B cell (primary cell): ENCODE results near the gene MYO6. TPM values are rescaled to one million over a fixed set of nuclear protein-coding genes. Genes with fewer than 3 reads are reported as not detected.

Experiments used
- ATAC-seq: fragments of 200-7000 bp; cut with Tn5 transposase; one replicate; pipeline ENCODE4 v1.10.0; 2021; ENCODE audit warnings: low read depth, mild to moderate bottlenecking, moderate number of reproducible peaks, moderate library complexity
- CTCF ChIA-PET: fragments of 350-600 bp; sonication (Branson Sonifier 250); formaldehyde crosslinking; loops from one replicate; lab custom pipeline; 2021; ENCODE audit warnings: antibody characterized with exemption, inconsistent platforms; lab: Charles Lee
- POLR2A ChIA-PET: fragments of 350-600 bp; sonication (Branson Sonifier 250); formaldehyde crosslinking; loops from one replicate; lab custom pipeline; 2021; ENCODE audit warnings: antibody characterized with exemption; lab: Charles Lee
- DNase-seq: peaks from one replicate; pipeline ENCODE4 v3.0.0; 2013
- H2AFZ ChIP-seq: 2 replicates; pipeline ENCODE4 v1.6.1; 2012; ENCODE audit warnings: mild to moderate bottlenecking, low read depth, low read length; ENCODE audit not compliant: insufficient read depth, poor library complexity, severe bottlenecking
- H3K27ac ChIP-seq, 2 donors: 1 replicate in 1 of 2; 2 replicates in 1 of 2; pipeline ENCODE4 v1.5.1; 2012 to 2013; ENCODE audit warnings: low read length in 2 of 2, mild to moderate bottlenecking in 2 of 2, moderate library complexity in 1 of 2
- H3K27me3 ChIP-seq, 4 experiments: fragments of 200-600 bp in 1 of 4; sonication (generic) in 1 of 4; replicated peaks in 1 of 4; 1 replicate in 2 of 4; 2 replicates in 2 of 4; pipeline versions ENCODE4 v1.6.1 to v1.7.0; 2013 to 2016; ENCODE audit warnings: low read length in 3 of 4, mild to moderate bottlenecking in 2 of 4, mixed read lengths in 1 of 4, moderate library complexity in 1 of 4; ENCODE audit not compliant: insufficient read depth in 4 of 4, control insufficient read depth in 3 of 4; ENCODE audit errors: control extremely low read depth in 1 of 4
- H3K36me3 ChIP-seq, 2 experiments: replicated peaks in 1 of 2; 1 replicate in 1 of 2; 2 replicates in 1 of 2; pipeline versions ENCODE4 v1.6.1 to v1.7.1; 2013; ENCODE audit warnings: low read length in 1 of 2; ENCODE audit not compliant: insufficient read depth in 2 of 2, control insufficient read depth in 1 of 2; ENCODE audit errors: control extremely low read depth in 1 of 2, extremely low read depth in 1 of 2
- H3K4me1 ChIP-seq, 2 donors: fragments of 200-600 bp in 1 of 2; sonication (generic) in 1 of 2; 1 replicate in 1 of 2; 2 replicates in 1 of 2; pipeline versions ENCODE4 v1.5.1 to v1.6.1; 2013 to 2017; ENCODE audit warnings: low read length in 2 of 2; ENCODE audit not compliant: control insufficient read depth in 2 of 2, insufficient read depth in 2 of 2
- H3K4me2 ChIP-seq: replicated peaks from 2 replicates; pipeline ENCODE3; 2012; ENCODE audit warnings: mild to moderate bottlenecking, low read depth, low read length; ENCODE audit not compliant: poor library complexity, severe bottlenecking
- H3K4me3 ChIP-seq, 5 experiments: fragments of 200-600 bp in 1 of 5; sonication (generic) in 1 of 5; 1 replicate in 3 of 5; 2 replicates in 2 of 5; pipeline versions ENCODE4 v1.5.1 to v1.7.0; 2011 to 2016; ENCODE audit warnings: low read length in 4 of 5, mild to moderate bottlenecking in 4 of 5, low read depth in 2 of 5, control low read depth in 1 of 5, moderate library complexity in 1 of 5; ENCODE audit not compliant: insufficient read depth in 1 of 5; ENCODE audit errors: control extremely low read depth in 1 of 5, extremely low read depth in 1 of 5
- H3K79me2 ChIP-seq: fragments of 200-600 bp; sonication (generic); one replicate; pipeline ENCODE4 v1.6.0; 2016; ENCODE audit warnings: low read length; ENCODE audit not compliant: control insufficient read depth, insufficient read depth
- H3K9ac ChIP-seq: fragments of 200-600 bp; sonication (generic); 2 replicates; pipeline ENCODE4 v1.6.1; 2017; ENCODE audit warnings: mild to moderate bottlenecking, low read length, moderate library complexity
- H3K9me3 ChIP-seq, 3 donors: one replicate each; pipeline versions ENCODE4 v1.6.1 to v1.7.1; 2013; ENCODE audit warnings: low read length in 2 of 3; ENCODE audit not compliant: control insufficient read depth in 2 of 3, insufficient read depth in 1 of 3; ENCODE audit errors: control extremely low read depth in 1 of 3
- H4K20me1 ChIP-seq: 2 replicates; pipeline ENCODE4 v1.6.0; 2012; ENCODE audit warnings: mild to moderate bottlenecking, low read length; ENCODE audit not compliant: insufficient read depth, control insufficient read depth, poor library complexity, severe bottlenecking
- H3K27ac Mint-ChIP-seq: one replicate; pipeline ENCODE4 v1.8.0; 2021; ENCODE audit warnings: mixed read lengths
- H3K27me3 Mint-ChIP-seq: one replicate; pipeline ENCODE4 v1.8.0; 2021; ENCODE audit warnings: mixed read lengths
- H3K4me1 Mint-ChIP-seq: one replicate; pipeline ENCODE4 v1.8.0; 2021; ENCODE audit warnings: mixed read lengths
- H3K4me3 Mint-ChIP-seq: one replicate; pipeline ENCODE4 v1.8.0; 2021; ENCODE audit warnings: mixed read lengths
- H3K9me3 Mint-ChIP-seq: one replicate; pipeline ENCODE4 v1.8.0; 2022; ENCODE audit warnings: mixed read lengths; ENCODE audit not compliant: insufficient read depth
- CTCF ChIP-seq: fragments of 200-600 bp; IDR thresholded peaks from one replicate; pipeline ENCODE4 v1.8.0; 2022; ENCODE audit warnings: antibody characterized with exemption, mild to moderate bottlenecking
- EZH2 ChIP-seq: IDR thresholded peaks from 2 replicates; pipeline ENCODE4 v1.6.1; 2012; ENCODE audit warnings: borderline replicate concordance, low read depth, mild to moderate bottlenecking, moderate library complexity, low read length; ENCODE audit not compliant: insufficient read depth, poor library complexity, severe bottlenecking
- WGBS: methylation state at CpG from one replicate; pipeline ENCODE4 v1.1.5; 2013; ENCODE audit warnings: missing lambda C conversion rate; ENCODE audit not compliant: insufficient coverage; 5-methylcytosine and 5-hydroxymethylcytosine counted together
- intact Hi-C: fragments of 100-400 bp; cut with micrococcal nuclease; formaldehyde crosslinking; loops from one replicate; pipeline ENCODE4 v1.10.0; 2022
- polyA plus RNA-seq: library from polyadenylated mRNA; depleted of rRNA; stranded (reverse); fragments of >200 nt; gene quantifications from 2 replicates; pipeline ENCODE4 v1.2.3, GENCODE V29; 2012
- total RNA-seq, 2 donors: library from RNA; stranded (reverse); fragments of 120-200 nt in 1 of 2; gene quantifications; 1 replicate in 1 of 2; 2 replicates in 1 of 2; pipeline versions ENCODE4 v1.2.3 to v1.2.4, GENCODE V29; 2013 to 2022

MYO6 gene
- total and polyA plus RNA-seq, 2 donors (not counting 1 experiment from before 2014, with no cell fraction given): 0.09 to 0.59 TPM

GRCh38 chr6:75757295-75757694, 8.3 kb downstream of the MYO6 start:
- Mint-ChIP-seq H3K9me3 (no peaks in the 10 kb centered on the region), H3K4me3 (no peak overlapping the region), H3K27me3 (peaks cover 66% of the 10 kb centered on the region), H3K4me1 (no peaks in the 10 kb centered on the region), H3K27ac (no peak overlapping the region)
- H3K9ac ChIP-seq: no peak overlapping the region
- CTCF ChIA-PET: no interaction called here
- H3K9me3 ChIP-seq: peaks cover 0 to 7% (median 0%) of the 10 kb centered on the region in 3 donors
- no peak overlapping the region for H3K4me2 ChIP-seq
- H3K36me3 ChIP-seq: no peaks in the 10 kb centered on the region
- ATAC-seq (no peak), DNase-seq (no peak)
- no peak overlapping the region for H2AFZ ChIP-seq
- intact Hi-C loops: no loop called here
- WGBS: 100% methylated on average over 2 of the region's 3 CpGs
- TF ChIP-seq EZH2 (no peak), CTCF (no peak)
- H3K4me3 ChIP-seq: no peak overlapping the region
- no peaks in the 10 kb centered on the region for H3K4me1 ChIP-seq
- H3K27ac ChIP-seq: no peak overlapping the region
- peaks cover 0 to 41% (median 27%) of the 10 kb centered on the region in 4 experiments for H3K27me3 ChIP-seq
- no peaks in the 10 kb centered on the region for H4K20me1 ChIP-seq
- POLR2A ChIA-PET: no interaction called here
- no peaks in the 10 kb centered on the region for H3K79me2 ChIP-seq

DNA sequence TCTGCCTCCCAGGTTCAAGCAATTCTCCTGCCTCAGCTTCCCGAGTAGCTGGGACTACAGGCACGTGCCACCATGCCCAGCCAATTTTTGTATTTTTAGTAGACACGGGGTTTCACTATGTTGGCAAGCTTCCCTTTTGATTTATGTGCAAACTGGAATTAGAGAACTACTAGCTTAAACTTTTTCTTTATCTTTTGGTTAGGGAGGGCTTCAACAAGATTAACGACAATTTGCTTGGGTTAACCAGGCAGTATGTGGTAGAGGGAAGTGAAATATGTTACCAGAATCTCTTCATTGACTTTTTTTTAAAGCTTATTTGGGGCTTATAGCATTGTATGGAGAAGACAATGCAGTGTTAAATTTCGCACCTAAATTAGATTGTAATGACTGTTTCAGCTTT, 9.0 kb downstream of the MYO6 start:
- CTCF ChIA-PET: no interaction called here
- H3K79me2 ChIP-seq: no peaks in the 10 kb centered on the region
- DNase-seq (no peak), ATAC-seq (no peak)
- H2AFZ ChIP-seq: no peak overlapping the region
- peaks cover 0 to 7% (median 0%) of the 10 kb centered on the region in 3 donors for H3K9me3 ChIP-seq
- WGBS: 100% methylated on average over 1 of the region's 5 CpGs
- Mint-ChIP-seq H3K4me1 (no peaks in the 10 kb centered on the region), H3K27me3 (peaks cover 61% of the 10 kb centered on the region), H3K27ac (no peak overlapping the region), H3K9me3 (no peaks in the 10 kb centered on the region), H3K4me3 (no peak overlapping the region)
- no peaks in the 10 kb centered on the region for H3K36me3 ChIP-seq
- no peak for TF ChIP-seq EZH2
- no peak for TF ChIP-seq CTCF
- H3K4me2 ChIP-seq: no peak overlapping the region
- H3K27ac ChIP-seq: no peak overlapping the region
- no peak overlapping the region for H3K9ac ChIP-seq
- intact Hi-C loops: no loop called here
- no peak overlapping the region for H3K4me3 ChIP-seq
- no peaks in the 10 kb centered on the region for H4K20me1 ChIP-seq
- H3K27me3 ChIP-seq: peaks cover 0 to 34% (median 28%) of the 10 kb centered on the region in 4 experiments
- no peaks in the 10 kb centered on the region for H3K4me1 ChIP-seq
- POLR2A ChIA-PET: no interaction called here
